H1 (cell line): ENCODE results near the gene RTN4. TPM values are rescaled to one million over a fixed set of nuclear protein-coding genes. Genes with fewer than 3 reads are reported as not detected.

ENCODE experiments used
- CTCF ChIA-PET: fragments of 300-600 bp; sonication (Branson Sonifier 250); formaldehyde crosslinking; loops from one replicate; lab custom pipeline; 2021; ENCODE audit not compliant: partially characterized antibody; lab: Charles Lee
- POLR2A ChIA-PET: fragments of 300-600 bp; sonication (Branson Sonifier 250); formaldehyde crosslinking; loops from one replicate; lab custom pipeline; 2021; ENCODE audit warnings: inconsistent platforms; ENCODE audit not compliant: partially characterized antibody; lab: Charles Lee
- DNase-seq, 2 experiments: peaks; one replicate each; pipeline versions ENCODE4 v3.0.0 to v3.0.0-alpha.2; 2010 to 2022; ENCODE audit warnings: low spot score in 2 of 2, low read depth in 1 of 2, mixed read lengths in 1 of 2
- FAIRE-seq: peaks from 2 replicates; lab custom pipeline; 2011; peaks lifted over from hg19 to GRCh38; lab: Jason Lieb, UNC
- H2AFZ ChIP-seq: 2 replicates; pipeline ENCODE4 v1.8.1; 2012; ENCODE audit warnings: low read length, inconsistent platforms
- H2AK5ac ChIP-seq: 2 replicates; pipeline ENCODE4 v1.6.1; 2013; ENCODE audit warnings: low read depth, low read length
- H2BK120ac ChIP-seq: replicated peaks from 2 replicates; pipeline ENCODE3; 2013; ENCODE audit warnings: low read depth, low read length, inconsistent platforms
- H2BK12ac ChIP-seq: 2 replicates; pipeline ENCODE4 v1.6.1; 2013; ENCODE audit warnings: low read depth, low read length
- H2BK15ac ChIP-seq: 2 replicates; pipeline ENCODE4 v1.6.1; 2013; ENCODE audit warnings: low read length
- H2BK20ac ChIP-seq: 2 replicates; pipeline ENCODE4 v1.6.1; 2013; ENCODE audit warnings: low read length
- H2BK5ac ChIP-seq: 2 replicates; pipeline ENCODE4 v1.6.1; 2013; ENCODE audit warnings: low read depth, low read length
- H3K14ac ChIP-seq: 2 replicates; pipeline ENCODE4 v1.6.1; 2013; ENCODE audit warnings: inconsistent platforms; ENCODE audit not compliant: insufficient read length
- H3K18ac ChIP-seq: 2 replicates; pipeline ENCODE4 v1.6.1; 2013; ENCODE audit warnings: low read length; ENCODE audit errors: extremely low read depth
- H3K23ac ChIP-seq: 2 replicates; pipeline ENCODE4 v1.6.1; 2013; ENCODE audit warnings: inconsistent platforms; ENCODE audit not compliant: insufficient read length
- H3K23me2 ChIP-seq: 2 replicates; pipeline ENCODE4 v1.6.1; 2013; ENCODE audit warnings: low read depth, low read length
- H3K27ac ChIP-seq: 2 replicates; pipeline ENCODE4 v1.6.1; 2011; ENCODE audit warnings: low read depth, low read length, inconsistent platforms
- H3K27me3 ChIP-seq, 4 experiments: replicated peaks in 1 of 4; 1 replicate in 1 of 4; 2 replicates in 3 of 4; pipeline versions ENCODE4 v1.6.1 to v1.8.1; 2011 to 2013; ENCODE audit warnings: low read length in 3 of 4, mild to moderate bottlenecking in 3 of 4, inconsistent platforms in 2 of 4, mixed read lengths in 2 of 4, moderate library complexity in 1 of 4; ENCODE audit not compliant: control insufficient read depth in 3 of 4, insufficient read depth in 3 of 4; ENCODE audit errors: extremely low read depth in 1 of 4
- H3K36me3 ChIP-seq, 4 experiments: 2 replicates each; pipeline versions ENCODE4 v1.6.1 to v1.8.1; 2011 to 2013; ENCODE audit warnings: mild to moderate bottlenecking in 4 of 4, low read length in 3 of 4, moderate library complexity in 2 of 4, control low read depth in 1 of 4, inconsistent platforms in 1 of 4; ENCODE audit not compliant: insufficient read depth in 4 of 4, control insufficient read depth in 2 of 4
- H3K4ac ChIP-seq: replicated peaks from 2 replicates; pipeline ENCODE3; 2013; ENCODE audit warnings: low read length, low read depth, mixed read lengths, inconsistent platforms; ENCODE audit not compliant: insufficient read length
- H3K4me1 ChIP-seq, 4 experiments: replicated peaks in 1 of 4; 1 replicate in 1 of 4; 2 replicates in 3 of 4; pipeline versions ENCODE4 v1.6.1 to v1.8.1; 2011 to 2013; ENCODE audit warnings: low read length in 3 of 4, inconsistent platforms in 2 of 4, mixed read lengths in 1 of 4; ENCODE audit not compliant: insufficient read depth in 4 of 4, control insufficient read depth in 3 of 4
- H3K4me2 ChIP-seq, 2 experiments: 2 replicates each; pipeline versions ENCODE4 v1.6.1 to v1.8.1; 2011 to 2013; ENCODE audit warnings: low read depth in 2 of 2, low read length in 2 of 2, control low read depth in 1 of 2, inconsistent platforms in 1 of 2, mild to moderate bottlenecking in 1 of 2; ENCODE audit not compliant: insufficient read depth in 1 of 2
- H3K4me3 ChIP-seq, 4 experiments: fragments of 200-600, 300-600 bp in 1 of 4; sonication (generic), shearing (Covaris generic), sonication (Bioruptor Twin) in 1 of 4; 2 replicates each; pipeline versions ENCODE4 v1.5.1 to v1.8.1; 2011 to 2016; ENCODE audit warnings: low read length in 4 of 4, low read depth in 3 of 4, control low read depth in 2 of 4, inconsistent platforms in 2 of 4, mild to moderate bottlenecking in 2 of 4, mixed read lengths in 1 of 4, moderate library complexity in 1 of 4; ENCODE audit not compliant: insufficient read depth in 2 of 4; ENCODE audit errors: extremely low read depth in 1 of 4
- H3K56ac ChIP-seq: replicated peaks from 2 replicates; pipeline ENCODE3; 2013; ENCODE audit warnings: low read depth, mild to moderate bottlenecking, mixed read lengths, low read length, inconsistent platforms; ENCODE audit not compliant: insufficient read length
- H3K79me1 ChIP-seq: 2 replicates; pipeline ENCODE4 v1.6.1; 2013; ENCODE audit warnings: low read depth, low read length, control low read depth
- H3K79me2 ChIP-seq, 2 experiments: 2 replicates each; pipeline versions ENCODE4 v1.6.1 to v1.8.1; 2012 to 2013; ENCODE audit warnings: low read length in 2 of 2, mild to moderate bottlenecking in 2 of 2, inconsistent platforms in 1 of 2; ENCODE audit not compliant: insufficient read depth in 2 of 2, control insufficient read depth in 1 of 2
- H3K9ac ChIP-seq, 4 experiments: replicated peaks in 1 of 4; 1 replicate in 1 of 4; 2 replicates in 3 of 4; pipeline versions ENCODE4 v1.6.1 to v1.8.1; 2011 to 2013; ENCODE audit warnings: low read depth in 3 of 4, low read length in 3 of 4, control low read depth in 2 of 4, mild to moderate bottlenecking in 2 of 4, moderate library complexity in 2 of 4, inconsistent platforms in 1 of 4; ENCODE audit errors: extremely low read depth in 1 of 4
- H3K9me3 ChIP-seq, 2 experiments: 2 replicates each; pipeline versions ENCODE4 v1.6.1 to v1.8.1; 2012 to 2013; ENCODE audit warnings: mild to moderate bottlenecking in 2 of 2, moderate library complexity in 2 of 2, control low read depth in 1 of 2, inconsistent platforms in 1 of 2, low read depth in 1 of 2, low read length in 1 of 2, mixed read lengths in 1 of 2; ENCODE audit not compliant: insufficient read depth in 2 of 2
- H4K20me1 ChIP-seq, 2 experiments: replicated peaks in 1 of 2; 2 replicates each; pipeline versions ENCODE3 to v1.8.1; 2011 to 2013; ENCODE audit warnings: inconsistent platforms in 2 of 2, low read length in 2 of 2, mild to moderate bottlenecking in 1 of 2; ENCODE audit not compliant: insufficient read depth in 2 of 2, control insufficient read depth in 1 of 2
- H4K5ac ChIP-seq: 2 replicates; pipeline ENCODE4 v1.6.1; 2013; ENCODE audit warnings: low read length, low read depth, mixed read lengths, inconsistent platforms; ENCODE audit not compliant: insufficient read length
- H4K8ac ChIP-seq: 2 replicates; pipeline ENCODE4 v1.8.0; 2013; ENCODE audit warnings: mild to moderate bottlenecking, moderate library complexity, low read length, inconsistent platforms; ENCODE audit not compliant: insufficient read depth; ENCODE audit errors: extremely low read depth
- H4K91ac ChIP-seq: replicated peaks from 2 replicates; pipeline ENCODE3; 2013; ENCODE audit warnings: low read length, mixed read lengths, inconsistent platforms; ENCODE audit not compliant: insufficient read length
- CHD1 ChIP-seq: IDR thresholded peaks from 2 replicates; pipeline ENCODE4 v1.6.1; 2012; ENCODE audit warnings: low read depth, low read length, improper control_type of control experiment
- CHD2 ChIP-seq: IDR thresholded peaks from 2 replicates; pipeline ENCODE4 v1.6.1; 2012; ENCODE audit warnings: low read length, improper control_type of control experiment
- GTF2F1 ChIP-seq: IDR thresholded peaks from 2 replicates; pipeline ENCODE4 v1.6.1; 2012; ENCODE audit warnings: low read depth, low read length, improper control_type of control experiment, borderline replicate concordance
- KDM5A ChIP-seq: fragments of 200-600 bp; IDR thresholded peaks from 2 replicates; pipeline ENCODE4 v1.7.1; 2012; ENCODE audit warnings: mild to moderate bottlenecking, low read length, inconsistent platforms, mixed read lengths
- RBBP5 ChIP-seq: IDR thresholded peaks from 2 replicates; pipeline ENCODE4 v1.7.1; 2012; ENCODE audit warnings: low read depth, mild to moderate bottlenecking, inconsistent platforms, low read length, moderate library complexity, borderline replicate concordance
- SUZ12 ChIP-seq: fragments of 200-600 bp; sonication (generic); IDR thresholded peaks from 2 replicates; pipeline ENCODE4 v1.6.1; 2012; ENCODE audit warnings: mild to moderate bottlenecking, inconsistent platforms, low read length, moderate library complexity, mixed read lengths
- YY1 ChIP-seq: IDR thresholded peaks from 2 replicates; pipeline ENCODE4 v1.6.1; 2011; ENCODE audit warnings: low read depth, mild to moderate bottlenecking, low read length
- WGBS, 2 experiments: shearing (Covaris generic) in 1 of 2; methylation state at CpG; one replicate each; pipeline versions ENCODE4 v1.1.6 to v1.1.7; 2013 to 2015; ENCODE audit warnings: low lambda C conversion rate in 2 of 2, mixed read lengths in 2 of 2, inconsistent platforms in 1 of 2, low coverage in 1 of 2, missing lambda C conversion rate in 1 of 2; ENCODE audit not compliant: insufficient replicate concordance in 2 of 2, insufficient coverage in 1 of 2, insufficient read length in 1 of 2; ENCODE audit errors: extremely low coverage in 1 of 2, missing lambda C conversion rate in 1 of 2; 5-methylcytosine and 5-hydroxymethylcytosine counted together
- polyA plus RNA-seq, 7 experiments: library from polyadenylated mRNA; depleted of rRNA in 3 of 7; stranded (reverse) in 5 of 7; unstranded in 2 of 7; fragments of >200 nt in 5 of 7; fragments of 200-250 nt in 2 of 7; gene quantifications; 1 replicate in 5 of 7; 2 replicates in 1 of 7; 4 replicates in 1 of 7; pipeline versions ENCODE4 v1.2.1 to v1.2.3, GENCODE V29; 2011 to 2013; ENCODE audit warnings: missing spikeins in 2 of 7, mixed read lengths in 2 of 7
- total RNA-seq: library from RNA; stranded (reverse); fragmentation: NEBNext Ultra II Directional; extraction: Animal tissue kit (Norgen Biotek cat#: 25700); gene quantifications from 2 replicates; pipeline ENCODE4 v1.2.1, GENCODE V29; 2021

RTN4 gene
- total and polyA plus RNA-seq, 2 of the 8 experiments (the other 6 are each of a cell fraction or from before 2014, with no cell fraction given), result 179 to 242 TPM

DNA sequence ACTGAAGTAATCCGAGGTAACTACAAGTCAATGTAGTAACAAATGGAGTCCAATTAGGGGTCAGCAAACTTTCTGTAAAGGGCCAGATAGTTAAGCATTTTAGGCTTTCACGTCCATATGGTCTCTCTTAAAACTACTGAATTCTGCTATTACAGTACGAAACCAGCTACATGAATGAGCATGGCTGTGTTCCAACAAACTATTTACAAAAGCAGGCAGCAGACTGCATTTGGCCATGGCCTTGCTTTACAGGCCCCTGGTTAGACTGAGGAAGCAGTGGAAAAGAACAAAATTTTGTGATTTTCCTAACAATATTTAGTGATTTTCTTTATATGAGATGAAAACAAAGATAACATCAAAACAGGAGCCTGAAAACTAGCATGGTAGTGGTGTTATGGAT is 64.0 kb downstream of the RTN4 start:
- Histone ChIP-seq H2AK5ac (no peak overlapping the region), H3K18ac (no peak overlapping the region), H3K23ac (no peak overlapping the region), H3K4ac (no peak overlapping the region), H3K27ac (no peak overlapping the region; the same call in 1 of the 2 replicates), H4K8ac (no peak overlapping the region), H4K5ac (no peak overlapping the region), H3K14ac (no peak overlapping the region), H3K9ac (no peak overlapping the region; a peak in 1 of 7 replicates), H3K56ac (no peak overlapping the region), H3K23me2 (no peaks in the 10 kb centered on the region), H2AFZ (no peak overlapping the region), H3K27me3 (no peaks in the 10 kb centered on the region), H3K79me1 (peaks cover 2% of the 10 kb centered on the region; the same call in 1 of the 2 replicates), H3K36me3 (peaks cover 3 to 42% (median 15%) of the 10 kb centered on the region in 4 experiments), H3K9me3 (no peaks in the 10 kb centered on the region), H4K91ac (no peak overlapping the region), H2BK120ac (no peak overlapping the region), H2BK12ac (no peak overlapping the region), H3K79me2 (peaks cover 0 to 88% of the 10 kb centered on the region in 2 experiments; a peak in 3 of 4 replicates), H2BK5ac (no peak overlapping the region), H3K4me2 (no peak overlapping the region), H2BK15ac (no peak overlapping the region), H3K4me3 (no peak overlapping the region), H2BK20ac (no peak overlapping the region), H3K4me1 (peaks cover 0 to 5% (median under 1%) of the 10 kb centered on the region in 4 experiments; a peak in 4 of 7 replicates), H4K20me1 (peaks cover 2 to 4% of the 10 kb centered on the region in 2 experiments)
- WGBS, 2 experiments, result 91% methylated on average over 3 of the region's 3 CpGs; no CpG with 5 or more reads in 1 of the 2 experiments
- POLR2A ChIA-PET, result interaction anchor here (0.6 to 1.7 kb wide), 3 partner anchors 9 to 65 kb away, joined by 4 read pairs; no protein-coding TSS in a partner anchor
- FAIRE-seq (no peak), DNase-seq (no peak)
- TF ChIP-seq CHD2, result no peak
- TF ChIP-seq RBBP5, result no peak
- no peak for TF ChIP-seq KDM5A
- no peak for TF ChIP-seq YY1
- TF ChIP-seq GTF2F1, result no peak
- TF ChIP-seq CHD1, result no peak
- no peak for TF ChIP-seq SUZ12
- CTCF ChIA-PET, result interaction anchor here (1.0 to 2.8 kb wide), 3 partner anchors 12 to 182 kb away, joined by 3 to 8 read pairs (median 5); no protein-coding TSS in a partner anchor
